ENCODE measurements around the gene ARHGAP23.

ARHGAP23 gene

GRCh38 chr17:38541281-38541680 lies 113.0 kb downstream of the ARHGAP23 start:
- H3K36me3 ChIP-seq (ENCODE audit: low read length) = no peaks in the 10 kb centered on the region
- no peaks in the 10 kb centered on the region for H3K79me2 ChIP-seq (ENCODE audit: insufficient read depth, low read length)
- no peak overlapping the region for H3K9ac ChIP-seq (ENCODE audit: low read length)
- H2AFZ ChIP-seq (ENCODE audit: low read depth, low read length, severe bottlenecking) = no peak overlapping the region
- no peaks in the 10 kb centered on the region for H3K9me3 ChIP-seq (ENCODE audit: insufficient read depth, low read length)
- H3K4me3 ChIP-seq (ENCODE audit: insufficient read depth, low read length, poor library complexity, severe bottlenecking) = no peak overlapping the region
- no peak overlapping the region for H3K27ac ChIP-seq (ENCODE audit: low read depth, low read length)
- H3K4me2 ChIP-seq (ENCODE audit: low read depth, low read length, poor library complexity, severe bottlenecking) = no peak overlapping the region
- no peaks in the 10 kb centered on the region for H3K27me3 ChIP-seq (ENCODE audit: low read length)
- no peaks in the 10 kb centered on the region for H3K9me2 ChIP-seq (replicated peaks; ENCODE audit: insufficient read depth, low read length)
- H3F3A ChIP-seq (ENCODE audit: insufficient read depth) = no peaks in the 10 kb centered on the region
- no peak for TF ChIP-seq CTCF (IDR thresholded peaks at IDR 0.05; ENCODE audit: insufficient read depth, low read length, poor library complexity, severe bottlenecking)
- TF ChIP-seq EZH2phosphoT487 (conservative IDR thresholded peaks at IDR 0.05; ENCODE audit: low read length) = no peak
- no peaks in the 10 kb centered on the region for H4K20me1 ChIP-seq (ENCODE audit: low read depth, low read length)

- Histone ChIP-seq H3K4me2 (ENCODE audit: low read depth, low read length, poor library complexity, severe bottlenecking) (no peak overlapping the region), H3K4me3 (ENCODE audit: insufficient read depth, low read length, poor library complexity, severe bottlenecking) (no peak overlapping the region), H2AFZ (ENCODE audit: low read depth, low read length, severe bottlenecking) (no peak overlapping the region), H3K9me2 (replicated peaks; ENCODE audit: insufficient read depth, low read length) (no peaks in the 10 kb centered on the region), H4K20me1 (ENCODE audit: low read depth, low read length) (no peaks in the 10 kb centered on the region), H3F3A (ENCODE audit: insufficient read depth) (no peaks in the 10 kb centered on the region), H3K27me3 (ENCODE audit: low read length) (no peaks in the 10 kb centered on the region), H3K27ac (ENCODE audit: low read depth, low read length) (no peak overlapping the region), H3K9me3 (ENCODE audit: insufficient read depth, low read length) (no peaks in the 10 kb centered on the region), H3K36me3 (ENCODE audit: low read length) (no peaks in the 10 kb centered on the region), H3K9ac (ENCODE audit: low read length) (no peak overlapping the region), H3K79me2 (ENCODE audit: insufficient read depth, low read length) (no peaks in the 10 kb centered on the region)
- TF ChIP-seq CTCF (IDR thresholded peaks at IDR 0.05; ENCODE audit: insufficient read depth, low read length, poor library complexity, severe bottlenecking) (no peak), EZH2phosphoT487 (conservative IDR thresholded peaks at IDR 0.05; ENCODE audit: low read length) (no peak)
Observed at GRCh38 chr17:38542286-38542685, 114.0 kb downstream of the ARHGAP23 start.

- no peak overlapping the region for H3K27ac ChIP-seq (ENCODE audit: low read depth, low read length)
- TF ChIP-seq EZH2phosphoT487 (conservative IDR thresholded peaks at IDR 0.05; ENCODE audit: low read length) (no peak), CTCF (IDR thresholded peaks at IDR 0.05; ENCODE audit: insufficient read depth, low read length, poor library complexity, severe bottlenecking) (no peak)
- H3K4me3 ChIP-seq (ENCODE audit: insufficient read depth, low read length, poor library complexity, severe bottlenecking) = no peak overlapping the region
- no peaks in the 10 kb centered on the region for H3K9me2 ChIP-seq (replicated peaks; ENCODE audit: insufficient read depth, low read length)
- no peaks in the 10 kb centered on the region for H3K79me2 ChIP-seq (ENCODE audit: insufficient read depth, low read length)
- H2AFZ ChIP-seq (ENCODE audit: low read depth, low read length, severe bottlenecking) = no peak overlapping the region
- H3K9me3 ChIP-seq (ENCODE audit: insufficient read depth, low read length) = no peaks in the 10 kb centered on the region
- H4K20me1 ChIP-seq (ENCODE audit: low read depth, low read length) = no peaks in the 10 kb centered on the region
- H3K4me2 ChIP-seq (ENCODE audit: low read depth, low read length, poor library complexity, severe bottlenecking) = no peak overlapping the region
- H3F3A ChIP-seq (ENCODE audit: insufficient read depth) = no peaks in the 10 kb centered on the region
- H3K9ac ChIP-seq (ENCODE audit: low read length) = no peak overlapping the region
- no peaks in the 10 kb centered on the region for H3K27me3 ChIP-seq (ENCODE audit: low read length)
- no peaks in the 10 kb centered on the region for H3K36me3 ChIP-seq (ENCODE audit: low read length)
Observed at GRCh38 chr17:38543403-38544174, 115.3 kb downstream of the ARHGAP23 start.
